B cell (primary cell): ENCODE data around the gene DSCAML1. TPM values are rescaled to one million over a fixed set of nuclear protein-coding genes. Genes with fewer than 3 reads are reported as not detected.

Source experiments
- ATAC-seq: fragments of 200-7000 bp; cut with Tn5 transposase; one replicate; pipeline ENCODE4 v1.10.0; 2021; ENCODE audit warnings: low read depth, mild to moderate bottlenecking, moderate number of reproducible peaks, moderate library complexity
- CTCF ChIA-PET: fragments of 350-600 bp; sonication (Branson Sonifier 250); formaldehyde crosslinking; loops from one replicate; lab custom pipeline; 2021; ENCODE audit warnings: antibody characterized with exemption, inconsistent platforms; lab: Charles Lee
- POLR2A ChIA-PET: fragments of 350-600 bp; sonication (Branson Sonifier 250); formaldehyde crosslinking; loops from one replicate; lab custom pipeline; 2021; ENCODE audit warnings: antibody characterized with exemption; lab: Charles Lee
- DNase-seq: peaks from one replicate; pipeline ENCODE4 v3.0.0; 2013
- H2AFZ ChIP-seq: 2 replicates; pipeline ENCODE4 v1.6.1; 2012; ENCODE audit warnings: mild to moderate bottlenecking, low read depth, low read length; ENCODE audit not compliant: insufficient read depth, poor library complexity, severe bottlenecking
- H3K27ac ChIP-seq, 2 donors: 1 replicate in 1 of 2; 2 replicates in 1 of 2; pipeline ENCODE4 v1.5.1; 2012 to 2013; ENCODE audit warnings: low read length in 2 of 2, mild to moderate bottlenecking in 2 of 2, moderate library complexity in 1 of 2
- H3K27me3 ChIP-seq, 4 experiments: fragments of 200-600 bp in 1 of 4; sonication (generic) in 1 of 4; replicated peaks in 1 of 4; 1 replicate in 2 of 4; 2 replicates in 2 of 4; pipeline versions ENCODE4 v1.6.1 to v1.7.0; 2013 to 2016; ENCODE audit warnings: low read length in 3 of 4, mild to moderate bottlenecking in 2 of 4, mixed read lengths in 1 of 4, moderate library complexity in 1 of 4; ENCODE audit not compliant: insufficient read depth in 4 of 4, control insufficient read depth in 3 of 4; ENCODE audit errors: control extremely low read depth in 1 of 4
- H3K36me3 ChIP-seq, 2 experiments: replicated peaks in 1 of 2; 1 replicate in 1 of 2; 2 replicates in 1 of 2; pipeline versions ENCODE4 v1.6.1 to v1.7.1; 2013; ENCODE audit warnings: low read length in 1 of 2; ENCODE audit not compliant: insufficient read depth in 2 of 2, control insufficient read depth in 1 of 2; ENCODE audit errors: control extremely low read depth in 1 of 2, extremely low read depth in 1 of 2
- H3K4me1 ChIP-seq, 2 donors: fragments of 200-600 bp in 1 of 2; sonication (generic) in 1 of 2; 1 replicate in 1 of 2; 2 replicates in 1 of 2; pipeline versions ENCODE4 v1.5.1 to v1.6.1; 2013 to 2017; ENCODE audit warnings: low read length in 2 of 2; ENCODE audit not compliant: control insufficient read depth in 2 of 2, insufficient read depth in 2 of 2
- H3K4me2 ChIP-seq: replicated peaks from 2 replicates; pipeline ENCODE3; 2012; ENCODE audit warnings: mild to moderate bottlenecking, low read depth, low read length; ENCODE audit not compliant: poor library complexity, severe bottlenecking
- H3K4me3 ChIP-seq, 5 experiments: fragments of 200-600 bp in 1 of 5; sonication (generic) in 1 of 5; 1 replicate in 3 of 5; 2 replicates in 2 of 5; pipeline versions ENCODE4 v1.5.1 to v1.7.0; 2011 to 2016; ENCODE audit warnings: low read length in 4 of 5, mild to moderate bottlenecking in 4 of 5, low read depth in 2 of 5, control low read depth in 1 of 5, moderate library complexity in 1 of 5; ENCODE audit not compliant: insufficient read depth in 1 of 5; ENCODE audit errors: control extremely low read depth in 1 of 5, extremely low read depth in 1 of 5
- H3K79me2 ChIP-seq: fragments of 200-600 bp; sonication (generic); one replicate; pipeline ENCODE4 v1.6.0; 2016; ENCODE audit warnings: low read length; ENCODE audit not compliant: control insufficient read depth, insufficient read depth
- H3K9ac ChIP-seq: fragments of 200-600 bp; sonication (generic); 2 replicates; pipeline ENCODE4 v1.6.1; 2017; ENCODE audit warnings: mild to moderate bottlenecking, low read length, moderate library complexity
- H3K9me3 ChIP-seq, 3 donors: one replicate each; pipeline versions ENCODE4 v1.6.1 to v1.7.1; 2013; ENCODE audit warnings: low read length in 2 of 3; ENCODE audit not compliant: control insufficient read depth in 2 of 3, insufficient read depth in 1 of 3; ENCODE audit errors: control extremely low read depth in 1 of 3
- H4K20me1 ChIP-seq: 2 replicates; pipeline ENCODE4 v1.6.0; 2012; ENCODE audit warnings: mild to moderate bottlenecking, low read length; ENCODE audit not compliant: insufficient read depth, control insufficient read depth, poor library complexity, severe bottlenecking
- H3K27ac Mint-ChIP-seq: one replicate; pipeline ENCODE4 v1.8.0; 2021; ENCODE audit warnings: mixed read lengths
- H3K27me3 Mint-ChIP-seq: one replicate; pipeline ENCODE4 v1.8.0; 2021; ENCODE audit warnings: mixed read lengths
- H3K4me1 Mint-ChIP-seq: one replicate; pipeline ENCODE4 v1.8.0; 2021; ENCODE audit warnings: mixed read lengths
- H3K4me3 Mint-ChIP-seq: one replicate; pipeline ENCODE4 v1.8.0; 2021; ENCODE audit warnings: mixed read lengths
- H3K9me3 Mint-ChIP-seq: one replicate; pipeline ENCODE4 v1.8.0; 2022; ENCODE audit warnings: mixed read lengths; ENCODE audit not compliant: insufficient read depth
- EZH2 ChIP-seq: IDR thresholded peaks from 2 replicates; pipeline ENCODE4 v1.6.1; 2012; ENCODE audit warnings: borderline replicate concordance, low read depth, mild to moderate bottlenecking, moderate library complexity, low read length; ENCODE audit not compliant: insufficient read depth, poor library complexity, severe bottlenecking
- WGBS: methylation state at CpG from one replicate; pipeline ENCODE4 v1.1.5; 2013; ENCODE audit warnings: missing lambda C conversion rate; ENCODE audit not compliant: insufficient coverage; 5-methylcytosine and 5-hydroxymethylcytosine counted together
- intact Hi-C: fragments of 100-400 bp; cut with micrococcal nuclease; formaldehyde crosslinking; loops from one replicate; pipeline ENCODE4 v1.10.0; 2022
- polyA plus RNA-seq: library from polyadenylated mRNA; depleted of rRNA; stranded (reverse); fragments of >200 nt; gene quantifications from 2 replicates; pipeline ENCODE4 v1.2.3, GENCODE V29; 2012
- total RNA-seq, 2 donors: library from RNA; stranded (reverse); fragments of 120-200 nt in 1 of 2; gene quantifications; 1 replicate in 1 of 2; 2 replicates in 1 of 2; pipeline versions ENCODE4 v1.2.3 to v1.2.4, GENCODE V29; 2013 to 2022
- TF ChIP-seq, protein P1 (sequence below): fragments of 200-600 bp; IDR thresholded peaks from one replicate; pipeline ENCODE4 v1.8.0; 2022; ENCODE audit warnings: antibody characterized with exemption, mild to moderate bottlenecking

Gene DSCAML1
- total and polyA plus RNA-seq, 2 donors (not counting 1 experiment from before 2014, with no cell fraction given) = 1.2 to 6.2 TPM

DNA sequence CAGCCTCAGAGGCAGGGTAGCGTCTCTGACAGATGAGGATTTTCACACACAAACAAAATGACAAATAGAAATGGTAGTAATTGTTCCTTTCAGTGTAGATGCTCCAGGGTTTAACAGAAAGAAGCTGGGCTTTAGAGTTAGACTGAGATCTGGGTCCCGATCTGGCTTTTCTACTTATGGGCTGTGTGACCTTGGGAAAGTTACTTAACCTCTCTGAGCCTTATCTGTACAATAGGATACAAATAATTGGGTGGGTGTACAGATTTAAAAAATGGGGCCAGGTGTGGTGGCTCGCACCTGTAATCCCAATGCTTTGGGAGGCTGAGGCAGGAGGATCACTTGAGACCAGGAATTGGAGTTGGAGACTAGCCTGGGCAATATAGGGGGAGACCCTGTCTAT lies 264.4 kb downstream of the DSCAML1 start:
- Histone ChIP-seq H3K36me3 (no peaks in the 10 kb centered on the region), H3K27me3 (peaks cover 0 to 12% (median 0%) of the 10 kb centered on the region in 4 experiments), H4K20me1 (no peaks in the 10 kb centered on the region), H2AFZ (no peak overlapping the region), H3K27ac (no peak overlapping the region), H3K4me2 (no peak overlapping the region), H3K4me3 (no peak overlapping the region), H3K4me1 (no peaks in the 10 kb centered on the region), H3K9me3 (peaks cover 0 to 11% (median 0%) of the 10 kb centered on the region in 3 donors), H3K9ac (no peak overlapping the region), H3K79me2 (no peaks in the 10 kb centered on the region)
- Mint-ChIP-seq H3K27ac (no peak overlapping the region), H3K9me3 (peaks cover 4% of the 10 kb centered on the region), H3K27me3 (peaks cover 23% of the 10 kb centered on the region), H3K4me3 (no peak overlapping the region), H3K4me1 (no peaks in the 10 kb centered on the region)
- ChIA-PET POLR2A (no interaction called here), CTCF (no interaction called here)
- no peak for TF ChIP-seq EZH2
- TF ChIP-seq, protein P1, sequence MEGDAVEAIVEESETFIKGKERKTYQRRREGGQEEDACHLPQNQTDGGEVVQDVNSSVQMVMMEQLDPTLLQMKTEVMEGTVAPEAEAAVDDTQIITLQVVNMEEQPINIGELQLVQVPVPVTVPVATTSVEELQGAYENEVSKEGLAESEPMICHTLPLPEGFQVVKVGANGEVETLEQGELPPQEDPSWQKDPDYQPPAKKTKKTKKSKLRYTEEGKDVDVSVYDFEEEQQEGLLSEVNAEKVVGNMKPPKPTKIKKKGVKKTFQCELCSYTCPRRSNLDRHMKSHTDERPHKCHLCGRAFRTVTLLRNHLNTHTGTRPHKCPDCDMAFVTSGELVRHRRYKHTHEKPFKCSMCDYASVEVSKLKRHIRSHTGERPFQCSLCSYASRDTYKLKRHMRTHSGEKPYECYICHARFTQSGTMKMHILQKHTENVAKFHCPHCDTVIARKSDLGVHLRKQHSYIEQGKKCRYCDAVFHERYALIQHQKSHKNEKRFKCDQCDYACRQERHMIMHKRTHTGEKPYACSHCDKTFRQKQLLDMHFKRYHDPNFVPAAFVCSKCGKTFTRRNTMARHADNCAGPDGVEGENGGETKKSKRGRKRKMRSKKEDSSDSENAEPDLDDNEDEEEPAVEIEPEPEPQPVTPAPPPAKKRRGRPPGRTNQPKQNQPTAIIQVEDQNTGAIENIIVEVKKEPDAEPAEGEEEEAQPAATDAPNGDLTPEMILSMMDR = no peak
- DNase-seq = no peak
- 100% methylated on average over 1 of the region's 3 CpGs for WGBS
- intact Hi-C loops = no loop called here
- no peak for ATAC-seq

DNA sequence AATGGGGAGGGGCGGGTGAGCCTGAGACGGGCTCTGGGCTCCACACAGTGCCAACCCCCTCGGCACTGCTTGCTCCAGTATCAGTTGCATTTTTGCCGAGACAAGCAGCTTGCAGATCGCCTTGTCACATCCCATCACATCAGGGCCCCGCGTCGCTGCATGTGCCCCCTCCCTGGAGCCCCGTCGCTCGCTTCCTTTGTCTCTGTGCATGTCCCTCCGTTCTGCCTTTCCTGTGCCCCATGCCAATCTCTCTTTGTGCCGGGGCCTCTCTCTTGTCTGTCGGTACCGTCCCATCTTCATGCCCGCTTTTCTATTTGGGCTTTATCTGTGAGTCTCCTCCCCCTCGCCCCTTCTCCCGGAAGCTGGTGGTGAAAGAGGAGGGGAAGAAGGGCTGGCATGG lies 267.2 kb downstream of the DSCAML1 start:
- no peaks in the 10 kb centered on the region for H3K79me2 ChIP-seq
- Mint-ChIP-seq H3K4me3 (no peak overlapping the region), H3K9me3 (peaks cover under 1% of the 10 kb centered on the region), H3K27me3 (peaks cover 7% of the 10 kb centered on the region), H3K27ac (no peak overlapping the region), H3K4me1 (no peaks in the 10 kb centered on the region)
- peaks cover 0 to 11% (median 0%) of the 10 kb centered on the region in 3 donors for H3K9me3 ChIP-seq
- peaks cover 0 to 3% (median 0%) of the 10 kb centered on the region in 4 experiments for H3K27me3 ChIP-seq
- no peak overlapping the region for H3K27ac ChIP-seq
- CTCF ChIA-PET = no interaction called here
- H3K4me3 ChIP-seq = no peak overlapping the region
- H3K4me1 ChIP-seq = no peaks in the 10 kb centered on the region
- no peaks in the 10 kb centered on the region for H4K20me1 ChIP-seq
- WGBS = 73% methylated on average over 12 of the region's 18 CpGs
- ATAC-seq (no peak), DNase-seq (no peak)
- H3K36me3 ChIP-seq = no peaks in the 10 kb centered on the region
- no peak overlapping the region for H3K4me2 ChIP-seq
- POLR2A ChIA-PET = no interaction called here
- H2AFZ ChIP-seq = no peak overlapping the region
- TF ChIP-seq, protein P1 = no peak
- no peak for TF ChIP-seq EZH2
- intact Hi-C loops = no loop called here
- H3K9ac ChIP-seq = no peak overlapping the region
